H9 (cell line): ENCODE data around the gene PHKG1. TPM values are rescaled to one million over a fixed set of nuclear protein-coding genes. Genes with fewer than 3 reads are reported as not detected.

Source experiments
- DNase-seq: peaks from one replicate; pipeline ENCODE4 v3.0.0-alpha.2; 2017
- H2AFZ ChIP-seq: one replicate; pipeline ENCODE4 v1.6.1; 2013; ENCODE audit warnings: mild to moderate bottlenecking, low read length, control low read depth, moderate library complexity
- H2AK5ac ChIP-seq: 2 replicates; pipeline ENCODE4 v1.6.1; 2013; ENCODE audit warnings: low read length, control low read depth, mixed read lengths; ENCODE audit not compliant: insufficient read length
- H2BK120ac ChIP-seq: one replicate; pipeline ENCODE4 v1.6.1; 2013; ENCODE audit warnings: low read depth, mild to moderate bottlenecking, low read length, control low read depth, inconsistent platforms; ENCODE audit not compliant: poor library complexity, severe bottlenecking
- H2BK12ac ChIP-seq: 2 replicates; pipeline ENCODE4 v1.6.1; 2013; ENCODE audit warnings: low read length, control low read depth, mixed read lengths, low read depth; ENCODE audit not compliant: insufficient read length
- H2BK15ac ChIP-seq: 2 replicates; pipeline ENCODE4 v1.6.1; 2013; ENCODE audit warnings: low read depth, low read length, control low read depth
- H2BK20ac ChIP-seq: one replicate; pipeline ENCODE4 v1.6.1; 2013; ENCODE audit warnings: low read depth, mild to moderate bottlenecking, low read length, control low read depth, inconsistent platforms; ENCODE audit not compliant: poor library complexity, severe bottlenecking
- H2BK5ac ChIP-seq: 2 replicates; pipeline ENCODE4 v1.6.1; 2013; ENCODE audit warnings: low read length, control low read depth, mixed read lengths; ENCODE audit not compliant: insufficient read length
- H3K14ac ChIP-seq: 2 replicates; pipeline ENCODE4 v1.6.1; 2013; ENCODE audit warnings: low read length, control low read depth; ENCODE audit not compliant: insufficient read depth
- H3K18ac ChIP-seq: 2 replicates; pipeline ENCODE4 v1.6.1; 2013; ENCODE audit warnings: low read depth, mild to moderate bottlenecking, mixed read lengths, low read length, control low read depth; ENCODE audit not compliant: insufficient read length
- H3K23ac ChIP-seq: 2 replicates; pipeline ENCODE4 v1.6.1; 2013; ENCODE audit warnings: low read length, control low read depth, mixed read lengths, low read depth; ENCODE audit not compliant: insufficient read length
- H3K23me2 ChIP-seq: 2 replicates; pipeline ENCODE4 v1.6.1; 2013; ENCODE audit warnings: low read depth, mild to moderate bottlenecking, mixed read lengths, low read length, control low read depth; ENCODE audit not compliant: insufficient read length, poor library complexity, severe bottlenecking
- H3K27ac ChIP-seq: 2 replicates; pipeline ENCODE4 v1.5.1; 2013; ENCODE audit warnings: low read length, control low read depth, mixed read lengths, low read depth; ENCODE audit not compliant: insufficient read length
- H3K27me3 ChIP-seq: 2 replicates; pipeline ENCODE4 v1.6.1; 2013; ENCODE audit warnings: low read length, control low read depth, inconsistent platforms; ENCODE audit not compliant: insufficient read depth
- H3K4ac ChIP-seq: 2 replicates; pipeline ENCODE4 v1.6.1; 2013; ENCODE audit warnings: low read depth, mild to moderate bottlenecking, control low read depth, inconsistent platforms, low read length, moderate library complexity
- H3K4me1 ChIP-seq: 2 replicates; pipeline ENCODE4 v1.6.1; 2013; ENCODE audit warnings: low read length, control low read depth, inconsistent platforms; ENCODE audit not compliant: insufficient read depth
- H3K4me2 ChIP-seq: 2 replicates; pipeline ENCODE4 v1.6.1; 2013; ENCODE audit warnings: low read length, control low read depth, mixed read lengths; ENCODE audit not compliant: insufficient read length, insufficient read depth
- H3K56ac ChIP-seq: 2 replicates; pipeline ENCODE4 v1.6.1; 2013; ENCODE audit warnings: low read depth, mild to moderate bottlenecking, mixed read lengths, low read length, control low read depth; ENCODE audit not compliant: insufficient read length
- H3K79me1 ChIP-seq: 2 replicates; pipeline ENCODE4 v1.6.1; 2013; ENCODE audit warnings: low read depth, mild to moderate bottlenecking, moderate library complexity, low read length, control low read depth, inconsistent platforms; ENCODE audit not compliant: insufficient read depth, poor library complexity, severe bottlenecking
- H3K79me2 ChIP-seq: 2 replicates; pipeline ENCODE4 v1.6.1; 2013; ENCODE audit warnings: low read length, control low read depth, inconsistent platforms; ENCODE audit not compliant: insufficient read depth
- H3K9ac ChIP-seq: 2 replicates; pipeline ENCODE4 v1.6.1; 2013; ENCODE audit warnings: low read length, control low read depth, mixed read lengths; ENCODE audit not compliant: insufficient read length; ENCODE audit errors: extremely low read depth
- H3K9me3 ChIP-seq: one replicate; pipeline ENCODE4 v1.6.1; 2013; ENCODE audit warnings: low read depth, low read length, inconsistent platforms; ENCODE audit not compliant: control insufficient read depth
- H3T11ph ChIP-seq: one replicate; pipeline ENCODE4 v1.6.1; 2013; ENCODE audit warnings: mild to moderate bottlenecking, low read length, control low read depth, inconsistent platforms
- H4K20me1 ChIP-seq: one replicate; pipeline ENCODE4 v1.6.1; 2013; ENCODE audit not compliant: control insufficient read depth, insufficient read length, insufficient read depth
- H4K5ac ChIP-seq: 2 replicates; pipeline ENCODE4 v1.6.1; 2013; ENCODE audit warnings: low read depth, mild to moderate bottlenecking, mixed read lengths, low read length, control low read depth; ENCODE audit not compliant: insufficient read length
- H4K8ac ChIP-seq: replicated peaks from 2 replicates; pipeline ENCODE4 v1.6.1; 2013; ENCODE audit warnings: low read length, control low read depth, mixed read lengths, low read depth; ENCODE audit not compliant: insufficient read length
- H4K91ac ChIP-seq: 2 replicates; pipeline ENCODE4 v1.6.1; 2013; ENCODE audit warnings: low read depth, mild to moderate bottlenecking, moderate library complexity, mixed read lengths, low read length, control low read depth; ENCODE audit not compliant: insufficient read length
- H3K27ac Mint-ChIP-seq, 3 experiments: 2 replicates in 2 of 3; 3 replicates in 1 of 3; pipeline ENCODE4 v1.8.0; 2020 to 2021; ENCODE audit warnings: mixed read lengths in 3 of 3, mild to moderate bottlenecking in 1 of 3, moderate library complexity in 1 of 3
- H3K27me3 Mint-ChIP-seq: 2 replicates; pipeline ENCODE4 v1.8.0; 2021; ENCODE audit warnings: low read depth, mild to moderate bottlenecking, moderate library complexity, mixed read lengths
- H3K36me3 Mint-ChIP-seq, 3 experiments: 2 replicates in 2 of 3; 3 replicates in 1 of 3; pipeline ENCODE4 v1.8.0; 2020 to 2021; ENCODE audit warnings: low read depth in 3 of 3, mixed read lengths in 3 of 3; ENCODE audit not compliant: insufficient read depth in 1 of 3
- H3K4me1 Mint-ChIP-seq, 2 experiments: 2 replicates each; pipeline ENCODE4 v1.8.0; 2020; ENCODE audit warnings: mixed read lengths in 2 of 2
- H3K4me3 Mint-ChIP-seq, 2 experiments: 2 replicates in 1 of 2; 3 replicates in 1 of 2; pipeline ENCODE4 v1.8.0; 2020 to 2021; ENCODE audit warnings: mild to moderate bottlenecking in 2 of 2, mixed read lengths in 2 of 2, moderate library complexity in 1 of 2
- H3K9me3 Mint-ChIP-seq, 2 experiments: 2 replicates in 1 of 2; 3 replicates in 1 of 2; pipeline ENCODE4 v1.8.0; 2020; ENCODE audit warnings: mild to moderate bottlenecking in 2 of 2, mixed read lengths in 2 of 2, moderate library complexity in 1 of 2
- CTCF ChIP-seq: fragments of 200-600 bp; sonication (generic); conservative IDR thresholded peaks from 3 replicates; pipeline ENCODE4 v1.8.0; 2021; ENCODE audit warnings: antibody characterized with exemption, mild to moderate bottlenecking
- WGBS: extraction: QIAGEN DNeasy Blood & Tissue Kit; methylation state at CpG from one replicate; pipeline ENCODE4 v1.1.7; 2013; ENCODE audit warnings: missing lambda C conversion rate, low lambda C conversion rate, mixed read lengths; ENCODE audit not compliant: insufficient read length; ENCODE audit errors: extremely low coverage; 5-methylcytosine and 5-hydroxymethylcytosine counted together
- total RNA-seq: library from RNA; stranded (reverse); gene quantifications from 2 replicates; pipeline ENCODE4 v1.2.1, GENCODE V29; 2021

Gene PHKG1
- total RNA-seq, 1 experiment from 2014 or later, result 0.42 TPM

- Histone ChIP-seq H3K23ac (no peak overlapping the region), H3K27me3 (no peaks in the 10 kb centered on the region), H2AK5ac (no peak overlapping the region), H3K79me2 (no peaks in the 10 kb centered on the region), H3K9ac (no peak overlapping the region), H3K14ac (no peak overlapping the region), H3K4me2 (no peak overlapping the region), H4K5ac (no peak overlapping the region), H3K79me1 (peaks cover 2% of the 10 kb centered on the region), H4K20me1 (no peaks in the 10 kb centered on the region), H3K18ac (no peak overlapping the region), H3K27ac (no peak overlapping the region), H3K56ac (no peak overlapping the region), H2BK20ac (no peak overlapping the region), H4K91ac (no peak overlapping the region), H2AFZ (no peak overlapping the region), H2BK15ac (no peak overlapping the region), H4K8ac (no peak overlapping the region), H2BK120ac (no peak overlapping the region), H3K4ac (no peak overlapping the region), H3K9me3 (no peaks in the 10 kb centered on the region), H3T11ph (no peak overlapping the region), H2BK12ac (no peak overlapping the region), H3K4me1 (no peaks in the 10 kb centered on the region), H3K23me2 (no peaks in the 10 kb centered on the region), H2BK5ac (no peak overlapping the region)
- Mint-ChIP-seq H3K9me3 (no peaks in the 10 kb centered on the region; a peak in 1 of 5 replicates), H3K4me1 (peaks cover 3% of the 10 kb centered on the region in 2 experiments), H3K4me3 (no peak overlapping the region), H3K36me3 (peaks cover 27 to 58% (median 49%) of the 10 kb centered on the region in 3 experiments; a peak in 6 of 7 replicates), H3K27ac (0 out of 7 replicates have a peak overlapping the region, but pooled peaks of 1 of the 3 experiments have one; percentile 53), H3K27me3 (no peaks in the 10 kb centered on the region)
- DNase-seq, result no peak
- no peak for TF ChIP-seq CTCF
- no CpG with 5 or more reads among the region's 3 CpGs for WGBS
Observed at GRCh38 chr7:56077681-56078080, 15.1 kb downstream of the PHKG1 start.
